NCI-H1694 treated with DMSO at 0.1 percent for 48 hours (cell line): Measurements from ENCODE around the gene UBE2R2.
A peak's percentile ranks its signal among the peaks of the same experiment; 100 is the strongest.
"Not testable (repeated sequence)": the region's sequence is repeated elsewhere in the genome, so short reads cannot be mapped to it uniquely, and the experiment has no call there.

ENCODE experiments used
- DNase-seq: peaks from one replicate; lab custom pipeline; 2025; lab: John Stamatoyannopoulos, UW

UBE2R2 gene

DNA sequence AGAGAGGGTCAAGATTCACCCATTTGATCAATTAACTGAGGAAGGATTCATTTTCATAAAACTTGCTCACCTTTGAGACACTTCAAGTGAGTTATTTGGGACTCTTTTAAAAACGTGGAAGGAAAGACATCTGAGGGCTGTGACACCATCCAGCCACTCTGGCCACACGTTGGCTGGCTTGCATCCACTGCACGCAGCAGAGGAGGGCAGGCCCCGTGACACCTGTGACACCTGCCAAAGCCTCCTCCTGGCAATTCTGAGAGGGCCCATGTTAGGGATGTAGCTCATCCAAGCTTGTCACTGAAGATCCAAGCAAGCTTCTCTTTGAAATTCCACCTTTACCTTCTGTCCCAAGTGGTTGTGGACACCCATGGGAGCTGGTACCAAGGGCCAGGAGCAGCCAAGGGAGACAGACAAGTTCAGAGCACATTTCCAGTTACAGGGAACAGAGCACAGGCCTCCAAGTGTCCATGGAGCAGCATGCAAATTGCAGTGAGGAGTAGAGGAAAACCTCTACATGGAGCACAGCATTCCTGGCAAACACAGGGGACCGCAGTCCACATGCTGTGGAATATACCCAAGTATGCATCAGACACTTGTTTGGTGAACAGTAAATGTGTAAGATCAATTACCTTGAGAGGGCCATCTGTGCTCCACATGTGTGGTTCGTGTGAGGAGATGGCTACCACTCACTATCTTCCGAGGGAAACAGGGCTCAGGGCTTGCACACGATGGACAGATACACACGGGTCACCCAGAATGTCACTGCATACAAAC is 16.8 kb upstream of the UBE2R2 start:
- DNase-seq = no peak

- no peak for DNase-seq
Observed at GRCh38 chr9:33800886-33801285, 16.1 kb upstream of the UBE2R2 start.

DNA sequence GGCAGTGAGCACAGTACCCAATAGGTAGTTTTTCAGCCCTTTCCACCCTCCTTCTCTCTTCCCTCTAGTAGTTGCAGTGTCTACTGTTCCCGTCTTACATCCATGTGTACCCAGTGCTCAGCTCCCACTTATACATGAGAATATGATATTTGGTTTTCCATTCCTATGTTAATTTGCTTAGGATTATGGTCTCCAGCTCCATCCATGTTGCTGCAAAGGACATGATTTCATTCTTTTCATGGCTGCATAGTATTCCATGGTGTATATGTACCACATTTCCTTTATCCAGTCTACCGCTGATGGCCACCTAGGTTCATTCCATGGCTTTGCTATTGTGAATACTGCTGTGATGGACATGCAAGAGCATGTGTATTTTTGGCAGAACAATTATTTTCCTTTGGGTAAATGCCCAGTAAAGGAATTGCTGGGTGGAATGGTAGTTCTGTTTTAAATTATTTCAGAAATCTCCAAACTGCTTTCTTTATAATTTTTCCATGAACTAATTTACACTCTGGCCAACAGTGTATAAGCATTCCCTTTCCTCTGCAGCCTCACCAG is 14.9 kb upstream of the UBE2R2 start:
- not testable (repeated sequence) for DNase-seq

- not testable (repeated sequence) for DNase-seq
Observed at GRCh38 chr9:33804196-33804595, 12.8 kb upstream of the UBE2R2 start.

DNA sequence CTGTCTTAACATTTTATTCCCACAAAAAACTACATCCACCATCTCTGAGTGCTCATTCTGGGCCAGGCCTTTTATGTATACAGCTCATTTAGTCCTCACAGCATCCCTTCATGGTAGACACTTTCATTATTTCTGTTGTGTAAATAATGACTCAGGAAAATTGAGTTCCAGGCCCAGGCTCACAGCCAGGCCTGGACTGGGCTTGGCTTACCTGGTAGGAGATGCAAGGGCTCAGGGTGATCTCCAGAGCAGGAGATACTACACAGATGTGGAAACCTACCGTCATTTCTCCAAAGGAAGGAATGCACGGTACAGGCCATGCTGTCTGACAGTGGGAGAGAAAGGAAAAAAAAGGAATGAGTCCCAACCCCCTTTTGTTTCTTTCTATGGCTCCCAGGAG is 9.8 kb upstream of the UBE2R2 start:
- DNase-seq = not testable (repeated sequence)

DNA sequence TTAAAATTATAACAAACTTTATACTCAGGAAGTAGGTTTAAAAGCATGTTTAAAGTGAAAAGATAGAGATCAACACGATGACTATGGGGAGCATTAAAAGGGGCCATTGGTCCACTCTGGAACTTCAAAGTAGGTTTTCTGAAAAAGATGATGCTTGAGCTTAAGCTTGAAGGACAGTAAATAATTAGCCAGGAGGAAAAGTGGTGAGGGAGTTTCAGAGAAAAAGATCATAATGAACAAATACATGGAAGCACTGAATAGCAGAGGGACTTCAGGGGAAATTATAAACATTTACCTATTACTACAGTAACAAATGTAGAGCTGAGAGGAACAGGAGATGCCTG is 8.0 kb upstream of the UBE2R2 start:
- not testable (repeated sequence) for DNase-seq

GRCh38 chr9:33809506-33809905 is 7.5 kb upstream of the UBE2R2 start:
- no peak for DNase-seq

DNA sequence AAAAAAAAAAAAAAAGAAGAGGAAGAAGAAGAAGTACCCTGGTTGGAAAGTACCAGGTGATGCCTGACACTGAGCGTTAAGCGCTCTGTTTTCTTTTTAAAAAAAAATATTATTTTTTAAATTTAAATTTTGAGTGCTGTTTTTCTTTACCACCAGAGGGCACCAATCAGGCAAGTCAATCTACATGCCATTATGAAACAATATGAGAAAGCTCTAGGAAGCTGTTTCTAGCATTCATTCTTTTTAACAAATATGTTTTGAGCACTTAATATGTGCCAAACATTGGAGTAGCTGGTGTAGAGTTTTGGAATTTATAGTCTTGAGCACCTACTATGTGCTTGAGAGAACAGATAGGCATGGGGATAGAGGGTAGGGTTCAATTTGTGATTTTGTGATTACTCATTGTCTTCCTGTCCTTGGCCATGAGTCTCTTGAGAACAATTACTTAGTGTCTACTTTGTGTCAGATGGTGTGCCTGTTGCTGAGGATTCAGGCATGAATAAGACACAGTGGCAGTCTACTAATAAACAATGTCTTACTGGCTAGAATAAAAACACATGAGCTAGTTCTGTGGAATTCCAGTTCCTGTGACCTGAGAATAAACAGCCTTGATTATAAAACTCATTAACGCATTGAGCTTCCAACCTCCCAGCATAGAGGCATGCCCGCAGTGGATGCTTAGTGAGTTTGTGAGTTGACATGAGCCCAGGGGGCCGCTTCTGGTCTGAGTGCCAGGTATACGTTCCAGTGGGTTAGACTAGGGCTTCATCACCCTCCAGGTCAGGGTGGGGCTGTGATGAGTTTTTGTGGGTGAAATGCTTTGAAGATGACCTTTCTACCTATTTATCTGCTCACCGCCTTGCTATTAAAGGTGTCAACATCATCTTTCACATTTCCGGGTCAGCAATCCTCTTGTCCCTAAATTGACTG is 3.0 kb upstream of the UBE2R2 start:
- DNase-seq = peak; percentile 67

GRCh38 chr9:33815781-33816180 is 1.2 kb upstream of the UBE2R2 start:
- DNase-seq = no peak

DNA sequence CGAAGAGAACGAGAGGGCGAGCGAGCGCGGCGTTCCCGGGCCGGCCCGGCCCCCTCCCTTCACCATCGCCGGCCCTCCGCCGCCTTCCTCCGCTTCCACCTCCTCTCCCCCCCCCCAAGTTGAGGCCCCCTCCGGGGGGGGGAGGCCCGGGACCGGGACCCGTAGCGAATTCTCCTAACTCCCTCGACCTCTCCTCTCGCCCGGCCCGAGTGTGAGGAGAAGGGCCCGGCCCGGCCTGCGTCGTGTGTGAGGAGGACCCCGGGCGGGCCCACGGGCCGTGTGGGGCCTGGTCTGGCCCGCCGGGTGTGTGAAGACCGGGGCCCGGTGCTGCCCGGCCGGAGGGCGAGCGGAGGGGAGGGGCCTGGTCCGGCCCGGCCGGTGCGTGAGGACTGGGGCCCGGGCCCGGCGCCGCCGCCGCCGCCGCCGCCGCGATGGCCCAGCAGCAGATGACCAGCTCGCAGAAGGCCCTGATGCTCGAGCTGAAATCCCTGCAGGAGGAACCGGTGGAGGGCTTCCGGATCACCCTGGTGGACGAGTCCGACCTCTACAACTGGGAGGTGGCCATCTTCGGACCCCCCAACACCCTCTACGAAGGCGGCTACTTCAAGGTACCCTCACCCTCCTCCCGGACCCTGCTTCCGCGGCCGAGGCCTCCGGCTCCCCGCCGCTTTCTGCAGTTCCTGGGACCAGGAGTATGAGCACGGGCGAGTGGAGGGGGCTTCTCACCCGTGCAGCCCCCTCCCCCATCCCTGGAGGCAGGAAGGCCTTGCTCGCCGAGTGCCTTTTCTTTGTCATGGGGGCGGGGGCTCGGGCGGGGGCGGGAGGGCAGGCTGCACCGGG is 587 bp downstream of the UBE2R2 start:
- peak; percentile 59 for DNase-seq

- no peak for DNase-seq
Observed at GRCh38 chr9:33818167-33818846, 1.3 kb downstream of the UBE2R2 start.

- DNase-seq = no peak
Observed at GRCh38 chr9:33818847-33819500, 2.0 kb downstream of the UBE2R2 start.

DNA sequence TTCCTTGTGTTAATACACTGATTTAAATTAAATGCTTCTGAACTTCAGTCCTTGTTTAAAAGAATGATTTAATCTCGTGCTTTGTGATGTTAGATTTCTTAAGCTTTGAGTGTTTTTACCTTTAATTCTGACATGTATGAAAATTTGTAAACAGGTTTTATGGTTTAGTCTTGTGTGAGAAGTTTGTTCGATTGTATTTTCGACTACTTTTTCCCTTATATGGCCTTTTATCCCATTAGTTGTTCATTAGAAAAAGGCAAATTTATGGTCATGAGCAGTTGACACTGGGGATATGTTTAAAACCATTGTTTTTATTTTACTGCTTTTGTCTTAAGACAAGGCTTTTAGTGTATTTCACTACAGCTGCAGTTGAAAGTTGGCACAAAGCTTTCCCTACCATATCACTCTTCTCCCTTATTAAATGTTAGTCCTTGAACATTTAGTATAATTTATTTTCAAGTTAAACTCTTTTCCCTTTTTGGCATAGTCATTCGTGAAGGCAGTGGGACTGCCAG is 3.3 kb downstream of the UBE2R2 start:
- no peak for DNase-seq

DNA sequence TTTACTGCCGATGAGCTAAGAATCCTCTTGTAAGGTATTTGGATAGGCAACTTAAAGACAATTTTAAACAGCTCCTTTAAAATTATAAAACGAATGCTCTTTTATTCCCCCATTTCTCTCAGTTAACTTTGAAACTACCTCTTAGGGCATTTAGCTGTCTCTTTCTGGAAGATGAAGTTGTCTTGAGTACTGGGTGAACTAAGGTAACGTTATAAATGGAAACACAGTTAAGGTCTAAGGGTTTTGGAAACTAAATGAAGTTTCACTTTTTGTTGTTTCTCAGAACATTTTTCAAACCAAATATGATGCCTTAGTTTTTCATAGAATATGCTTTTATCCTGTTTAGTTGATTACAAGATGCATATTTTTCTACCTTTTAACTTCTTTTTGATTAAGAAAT is 6.8 kb downstream of the UBE2R2 start:
- no peak for DNase-seq

DNA sequence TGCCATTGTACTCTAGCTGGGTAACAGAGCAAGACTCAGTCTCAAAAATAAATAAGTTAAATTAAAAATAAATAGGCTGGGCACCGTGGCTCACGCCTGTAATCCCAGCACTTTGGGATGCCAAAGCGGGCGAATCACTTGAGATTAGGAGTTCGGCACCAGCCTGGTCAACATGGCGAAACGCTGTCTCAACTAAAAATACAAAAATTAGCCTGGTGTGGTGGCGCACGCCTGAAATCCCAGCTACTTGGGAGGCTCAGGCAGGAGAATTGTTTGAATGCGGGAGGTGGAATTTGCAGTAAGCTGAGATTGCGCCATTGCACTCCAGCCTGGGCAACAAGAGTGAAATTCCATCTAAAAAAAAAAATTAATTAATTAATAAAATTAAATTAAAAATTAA is 10.3 kb downstream of the UBE2R2 start:
- DNase-seq = not testable (repeated sequence)

DNA sequence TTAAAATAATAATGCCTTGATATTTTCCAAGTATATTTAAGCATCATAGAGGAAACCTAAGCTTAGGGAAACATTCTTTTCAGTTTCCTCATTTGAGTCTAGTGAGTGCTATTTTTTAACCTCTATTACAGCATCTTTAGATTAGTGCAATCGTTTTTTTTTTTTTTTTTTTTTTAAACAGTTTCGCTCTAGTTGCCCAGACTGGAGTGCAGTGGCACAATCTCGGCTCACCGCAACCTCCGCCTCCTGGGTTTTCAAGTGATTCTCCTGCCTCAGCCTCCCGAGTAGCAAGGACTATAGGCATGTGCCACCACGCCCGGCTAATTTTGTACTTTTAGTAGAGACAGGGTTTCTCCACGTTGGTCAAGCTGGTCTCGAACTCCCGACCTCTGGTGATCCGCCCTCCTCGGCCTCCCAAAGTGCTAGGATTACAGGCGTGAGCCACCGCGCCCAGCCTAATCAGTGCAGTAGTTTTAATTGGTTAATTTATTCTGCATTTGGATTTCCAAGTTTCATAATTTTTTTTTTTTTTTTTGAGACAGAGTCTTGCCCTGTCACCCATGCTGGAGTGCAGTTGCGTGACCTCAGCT is 12.8 kb downstream of the UBE2R2 start:
- not testable (repeated sequence) for DNase-seq

DNA sequence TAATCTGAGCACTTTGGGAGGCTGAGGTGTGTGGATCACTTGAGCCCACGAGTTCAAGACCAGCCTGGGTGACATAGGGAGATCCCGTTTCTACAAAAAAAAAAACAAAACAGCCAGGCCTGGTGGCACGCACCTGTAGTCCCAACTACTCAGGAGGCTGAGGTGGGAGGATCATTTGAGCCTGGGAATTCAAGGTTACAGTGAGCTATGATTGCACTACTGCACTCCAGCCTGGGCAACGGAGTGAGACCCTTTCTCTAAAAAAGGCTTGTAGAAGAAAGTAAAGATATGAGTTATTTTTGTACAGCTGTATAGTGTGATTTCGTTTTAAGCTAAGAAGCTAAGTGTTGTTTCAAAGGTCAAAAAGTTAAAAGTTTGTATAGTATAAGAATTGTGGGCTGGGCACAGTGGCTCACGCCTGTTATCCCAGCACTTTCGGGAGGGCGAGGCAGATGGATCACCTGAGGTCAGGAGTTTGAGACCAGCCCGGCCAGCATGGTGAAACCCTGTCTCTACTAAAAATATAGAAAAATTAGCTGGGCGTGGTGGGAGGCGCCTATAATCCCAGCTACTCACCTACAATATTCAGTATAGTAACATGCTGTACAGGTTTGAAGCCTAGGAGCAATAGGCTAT is 18.8 kb downstream of the UBE2R2 start:
- DNase-seq = no peak

DNA sequence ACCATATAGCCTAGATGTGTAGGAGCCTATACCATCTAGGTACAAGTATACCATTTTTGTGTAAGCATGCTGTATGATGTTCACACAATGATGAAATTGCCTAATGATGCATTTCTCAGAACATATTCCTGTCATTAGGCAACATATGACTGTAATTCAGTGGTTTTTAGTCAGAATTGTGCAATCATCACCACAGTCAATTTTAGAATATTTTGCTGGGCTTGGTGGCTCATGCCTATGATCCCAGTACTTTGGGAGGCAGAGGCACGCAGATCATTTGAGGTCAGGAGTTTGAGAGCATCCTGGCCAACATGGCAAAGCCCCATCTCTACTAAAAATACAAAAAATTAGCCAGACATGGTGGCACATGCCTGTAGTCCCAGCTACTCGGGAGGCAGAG is 19.3 kb downstream of the UBE2R2 start:
- not testable (repeated sequence) for DNase-seq

GRCh38 chr9:33837138-33837537 is 20.2 kb downstream of the UBE2R2 start:
- no peak for DNase-seq

DNA sequence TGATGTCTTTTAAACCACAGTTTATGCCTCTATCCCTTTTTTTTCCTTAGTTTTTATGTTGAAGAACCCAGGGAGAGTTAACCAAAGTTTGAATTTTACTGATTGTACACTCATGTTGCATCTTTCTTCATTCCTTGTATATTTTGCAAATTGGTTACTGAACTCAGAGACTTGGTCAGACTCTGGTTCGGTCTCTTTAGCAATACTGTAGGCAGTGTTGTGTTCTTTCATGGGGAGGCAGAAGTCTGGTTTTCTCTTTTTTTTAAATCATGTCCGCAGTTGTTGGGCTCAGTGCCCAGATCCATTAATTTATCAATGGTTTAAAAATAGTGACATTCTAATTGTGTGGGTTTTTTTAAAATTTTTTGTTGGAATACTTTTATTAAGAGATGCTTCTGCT is 23.4 kb downstream of the UBE2R2 start:
- DNase-seq = no peak
